ENCODE measurements around the gene AKR1C4. TPM values are rescaled to one million over a fixed set of nuclear protein-coding genes. Genes with fewer than 3 reads are reported as not detected.

Gene AKR1C4
- total RNA-seq: not detected in 2 replicates

DNA sequence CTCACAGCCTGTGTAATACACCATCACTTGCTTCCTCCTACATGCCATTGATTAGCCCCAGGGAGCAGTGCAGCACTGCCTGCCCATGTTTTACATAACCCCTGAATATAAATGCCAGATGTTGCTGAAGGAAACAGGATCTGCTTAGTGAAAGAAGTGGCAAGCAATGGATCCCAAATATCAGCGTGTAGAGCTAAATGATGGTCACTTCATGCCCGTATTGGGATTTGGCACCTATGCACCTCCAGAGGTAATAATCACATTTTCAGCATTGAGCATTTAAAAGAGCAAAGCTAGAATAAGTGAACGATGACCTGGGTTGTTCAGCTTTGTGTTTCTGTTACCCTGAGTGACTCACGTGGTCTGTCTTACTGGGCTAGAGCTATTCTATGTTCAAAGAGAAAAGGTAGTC, at the start of gene AKR1C4:
TSS of gene AKR1C4 (plus strand) at position 136 of the 412 bp plus-strand sequence. CDS start at position 167, 31 bp downstream.

DNA sequence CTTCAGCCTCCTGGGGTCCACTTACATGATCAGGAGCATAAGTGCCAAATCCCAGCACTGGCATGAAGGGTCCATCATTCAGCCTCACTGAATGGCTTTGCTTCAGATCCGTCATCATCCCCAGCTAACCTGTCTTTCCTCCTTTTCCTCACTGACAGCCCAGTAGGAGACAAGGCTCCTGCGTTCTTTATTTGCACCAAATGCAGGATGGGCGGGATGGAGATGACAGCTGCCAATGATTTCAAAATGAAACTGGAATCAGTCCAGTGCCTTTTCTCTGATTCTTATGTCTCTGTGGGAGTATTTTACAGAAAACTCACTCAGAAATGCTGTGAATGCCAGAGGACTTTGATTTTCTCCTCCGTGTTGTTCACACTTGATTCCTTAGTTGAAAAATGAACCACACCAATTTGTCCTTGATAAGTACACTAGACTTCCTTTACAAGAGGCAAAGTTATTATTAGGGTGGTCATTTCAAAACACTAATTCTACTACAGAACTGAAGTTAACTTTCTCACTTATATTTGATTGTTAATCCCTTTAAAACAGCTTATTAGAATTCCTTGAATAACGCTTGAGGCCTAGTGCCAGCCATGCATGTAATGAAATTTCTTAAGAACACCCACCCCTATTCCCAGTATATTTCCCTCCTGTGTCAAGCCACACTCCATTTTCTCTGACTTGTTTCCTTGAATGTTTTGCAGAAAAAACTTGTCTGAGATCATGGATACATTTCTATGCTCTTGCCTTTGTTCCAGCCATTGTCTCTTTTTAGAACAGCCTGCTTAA, 11.5 kb upstream of the AKR1C4 start, which contains the start of gene AKR1C8:
TSS of gene AKR1C8 (minus strand) at position 164 of the 789 bp plus-strand sequence. CDS start at position 118, 46 bp downstream.

Other genes starting within 250 kb of the AKR1C4 start
- 330 and 378 TPM in 2 replicates for gene AKR1C1, start 233.4 kb upstream of the AKR1C4 start, total RNA-seq
- gene AKR1C2, start 193.0 kb upstream of the AKR1C4 start, total RNA-seq: 30.5 and 71.3 TPM in 2 replicates
- gene AKR1C3, start 102.4 kb upstream of the AKR1C4 start, total RNA-seq: 163 and 174 TPM in 2 replicates
- gene AKR1C8, start 11.7 kb upstream of the AKR1C4 start, total RNA-seq: not detected in 2 replicates
- not detected in 2 replicates for gene UCN3, start 168.1 kb downstream of the AKR1C4 start, total RNA-seq
- not detected in 2 replicates for gene TUBAL3, start 208.0 kb downstream of the AKR1C4 start, total RNA-seq
- gene NET1, start 215.7 kb downstream of the AKR1C4 start, total RNA-seq: 26.0 and 61.0 TPM in 2 replicates